Mesenchymal stem cell (in vitro differentiated cells and primary cell): ENCODE measurements around the gene SPTLC1.

Experiments
- DNase-seq: peaks from one replicate; pipeline ENCODE4 v3.0.0-alpha.2; 2013
- H2AFZ ChIP-seq: one replicate; pipeline ENCODE4 v1.6.1; 2013; ENCODE audit warnings: low read depth, mild to moderate bottlenecking, control low read depth, inconsistent platforms, low read length, moderate library complexity
- H2AK5ac ChIP-seq: 2 replicates; pipeline ENCODE4 v1.6.1; 2013; ENCODE audit warnings: low read length, moderate library complexity, mild to moderate bottlenecking, inconsistent platforms; ENCODE audit not compliant: severe bottlenecking
- H2BK120ac ChIP-seq: one replicate; pipeline ENCODE4 v1.6.1; 2013; ENCODE audit warnings: low read depth, mild to moderate bottlenecking, inconsistent platforms, low read length, moderate library complexity
- H2BK12ac ChIP-seq, 2 experiments: one replicate each; pipeline ENCODE4 v1.6.1; 2013; ENCODE audit warnings: inconsistent platforms in 2 of 2, low read length in 2 of 2, mild to moderate bottlenecking in 2 of 2, moderate library complexity in 2 of 2, control low read depth in 1 of 2
- H2BK15ac ChIP-seq: one replicate; pipeline ENCODE4 v1.6.1; 2013; ENCODE audit warnings: mild to moderate bottlenecking, low read depth, inconsistent platforms; ENCODE audit not compliant: poor library complexity, severe bottlenecking
- H2BK5ac ChIP-seq: 2 replicates; pipeline ENCODE4 v1.6.1; 2013; ENCODE audit warnings: low read depth, mild to moderate bottlenecking, low read length, control low read depth, inconsistent platforms; ENCODE audit not compliant: poor library complexity, severe bottlenecking
- H3K14ac ChIP-seq, 2 experiments: one replicate each; pipeline ENCODE4 v1.6.1; 2013; ENCODE audit warnings: inconsistent platforms in 2 of 2, low read length in 2 of 2, control low read depth in 1 of 2, mild to moderate bottlenecking in 1 of 2, moderate library complexity in 1 of 2
- H3K18ac ChIP-seq, 2 experiments: one replicate each; pipeline ENCODE4 v1.6.1; 2013; ENCODE audit warnings: inconsistent platforms in 2 of 2, low read length in 2 of 2, control low read depth in 1 of 2, low read depth in 1 of 2, mild to moderate bottlenecking in 1 of 2
- H3K23ac ChIP-seq, 2 experiments: one replicate each; pipeline ENCODE4 v1.6.1; 2013; ENCODE audit warnings: inconsistent platforms in 2 of 2, low read length in 2 of 2, mild to moderate bottlenecking in 2 of 2, moderate library complexity in 2 of 2, control low read depth in 1 of 2
- H3K27ac ChIP-seq: 2 replicates; pipeline ENCODE4 v1.5.1; 2013; ENCODE audit warnings: mild to moderate bottlenecking, moderate library complexity, low read length, control low read depth, inconsistent platforms; ENCODE audit not compliant: poor library complexity, severe bottlenecking
- H3K27me3 ChIP-seq, 2 experiments: 2 replicates each; pipeline versions ENCODE4 v1.6.1 to v1.7.0; 2013; ENCODE audit warnings: low read length in 2 of 2, mild to moderate bottlenecking in 2 of 2, moderate library complexity in 2 of 2, control low read depth in 1 of 2, inconsistent platforms in 1 of 2; ENCODE audit not compliant: control insufficient read depth in 1 of 2, insufficient read depth in 1 of 2
- H3K36me3 ChIP-seq, 2 experiments: 2 replicates each; pipeline versions ENCODE4 v1.6.1 to v1.7.0; 2013; ENCODE audit warnings: low read length in 2 of 2, control low read depth in 1 of 2, inconsistent platforms in 1 of 2, low read depth in 1 of 2, mild to moderate bottlenecking in 1 of 2; ENCODE audit not compliant: insufficient read depth in 2 of 2, control insufficient read depth in 1 of 2
- H3K4ac ChIP-seq, 2 experiments: one replicate each; pipeline ENCODE4 v1.6.1; 2013; ENCODE audit warnings: inconsistent platforms in 2 of 2, low read length in 2 of 2, mild to moderate bottlenecking in 2 of 2, moderate library complexity in 2 of 2, control low read depth in 1 of 2, low read depth in 1 of 2
- H3K4me1 ChIP-seq: 2 replicates; pipeline ENCODE4 v1.6.1; 2013; ENCODE audit warnings: low read depth, low read length, control low read depth; ENCODE audit not compliant: control insufficient read depth, insufficient read depth
- H3K4me2 ChIP-seq: 2 replicates; pipeline ENCODE4 v1.6.1; 2013; ENCODE audit warnings: low read length, mild to moderate bottlenecking, inconsistent platforms; ENCODE audit not compliant: poor library complexity, severe bottlenecking
- H3K4me3 ChIP-seq, 2 experiments: 2 replicates each; pipeline versions ENCODE4 v1.5.1 to v1.7.0; 2013; ENCODE audit warnings: low read length in 2 of 2, mild to moderate bottlenecking in 2 of 2, control low read depth in 1 of 2, low read depth in 1 of 2; ENCODE audit not compliant: insufficient read depth in 1 of 2
- H3K79me1 ChIP-seq: replicated peaks from 2 replicates; pipeline ENCODE4 v1.6.1; 2013; ENCODE audit warnings: mild to moderate bottlenecking, control low read depth, low read length, inconsistent platforms; ENCODE audit not compliant: poor library complexity, severe bottlenecking
- H3K9ac ChIP-seq: 2 replicates; pipeline ENCODE4 v1.7.0; 2013; ENCODE audit warnings: mild to moderate bottlenecking, low read length, moderate library complexity
- H3K9me3 ChIP-seq: 2 replicates; pipeline ENCODE4 v1.7.0; 2013; ENCODE audit warnings: mild to moderate bottlenecking, low read length; ENCODE audit not compliant: control insufficient read depth
- H4K8ac ChIP-seq: one replicate; pipeline ENCODE4 v1.6.1; 2013; ENCODE audit warnings: inconsistent platforms, mild to moderate bottlenecking, low read length, moderate library complexity
- H4K91ac ChIP-seq: one replicate; pipeline ENCODE4 v1.6.1; 2013; ENCODE audit warnings: mild to moderate bottlenecking, low read length, inconsistent platforms
- WGBS: methylation state at CpG from one replicate; pipeline ENCODE4 v1.1.7; 2013; ENCODE audit warnings: mixed read lengths; 5-methylcytosine and 5-hydroxymethylcytosine counted together

Gene SPTLC1

DNA sequence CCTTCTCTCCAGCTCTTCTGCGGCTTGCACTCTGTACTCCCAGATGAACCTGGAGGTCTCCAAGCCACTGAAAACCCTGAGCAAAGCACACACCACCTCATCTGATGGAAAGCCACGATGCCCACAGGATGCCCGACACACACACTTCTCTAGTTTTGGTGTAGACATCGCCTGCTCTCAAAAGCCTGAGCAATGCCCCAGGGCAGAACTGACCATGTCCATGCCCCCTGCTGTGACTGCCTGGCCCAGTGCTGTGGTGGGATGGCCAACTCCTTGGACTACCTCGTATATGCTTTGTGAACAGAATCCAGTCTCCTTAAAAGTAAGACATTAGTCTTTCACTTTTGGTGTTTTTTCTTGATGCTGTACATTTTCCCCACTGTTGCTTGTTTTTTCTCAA lies 81.2 kb downstream of the SPTLC1 start:
- Histone ChIP-seq H4K8ac (peak overlapping the region; percentile 53), H2BK15ac (no peak overlapping the region), H3K9ac (no peak overlapping the region), H3K79me1 (peaks cover 13% of the 10 kb centered on the region), H2BK12ac (no peak overlapping the region), H2BK120ac (no peak overlapping the region), H3K27ac (no peak overlapping the region), H3K4me2 (no peak overlapping the region), H3K4ac (peak overlapping the region in 1 of 2 experiments; percentile 81), H3K14ac (peak overlapping the region in 1 of 2 experiments; percentile 79), H3K4me3 (no peak overlapping the region), H2AK5ac (no peak overlapping the region), H3K18ac (no peak overlapping the region), H3K36me3 (peaks cover 47 to 81% of the 10 kb centered on the region in 2 experiments), H3K27me3 (no peaks in the 10 kb centered on the region), H2AFZ (no peak overlapping the region), H3K9me3 (no peaks in the 10 kb centered on the region), H3K23ac (no peak overlapping the region), H3K4me1 (peaks cover 3% of the 10 kb centered on the region), H2BK5ac (no peak overlapping the region), H4K91ac (no peak overlapping the region)
- 98% methylated on average over 4 of the region's 5 CpGs for WGBS
- no peak for DNase-seq

DNA sequence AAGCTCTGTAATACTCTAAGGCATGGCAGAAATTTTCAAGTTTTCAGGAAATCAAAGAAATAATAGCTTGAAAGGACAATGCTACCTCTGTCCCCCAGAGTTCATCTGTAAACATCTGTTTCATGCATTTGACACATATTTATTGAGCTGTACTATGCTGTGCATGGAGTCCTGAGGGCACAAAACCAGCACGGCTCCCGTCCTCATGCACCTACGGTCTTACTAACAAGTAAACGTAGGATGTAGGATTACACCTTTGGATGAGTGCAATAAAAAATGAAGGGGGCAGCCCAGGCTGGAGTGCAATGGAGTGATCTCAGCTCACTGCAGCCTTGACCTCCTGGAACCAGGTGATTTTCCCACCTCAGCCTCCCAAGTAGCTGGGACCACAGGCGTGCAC lies 81.9 kb downstream of the SPTLC1 start:
- no peak overlapping the region for H2BK120ac ChIP-seq
- no peaks in the 10 kb centered on the region for H3K27me3 ChIP-seq
- H3K23ac ChIP-seq: no peak overlapping the region
- no peak overlapping the region for H4K8ac ChIP-seq
- peaks cover 43 to 78% of the 10 kb centered on the region in 2 experiments for H3K36me3 ChIP-seq
- H4K91ac ChIP-seq: no peak overlapping the region
- no peak overlapping the region for H3K4me3 ChIP-seq
- DNase-seq: no peak
- H2BK15ac ChIP-seq: no peak overlapping the region
- H3K79me1 ChIP-seq: peaks cover 10% of the 10 kb centered on the region
- H2BK12ac ChIP-seq: no peak overlapping the region
- H3K14ac ChIP-seq: no peak overlapping the region
- H3K4me2 ChIP-seq: no peak overlapping the region
- no peaks in the 10 kb centered on the region for H3K4me1 ChIP-seq
- 100% methylated on average over 5 of the region's 5 CpGs for WGBS
- H3K4ac ChIP-seq: no peak overlapping the region
- H3K27ac ChIP-seq: no peak overlapping the region
- no peak overlapping the region for H2AK5ac ChIP-seq
- H2AFZ ChIP-seq: no peak overlapping the region
- H3K9me3 ChIP-seq: no peaks in the 10 kb centered on the region
- no peak overlapping the region for H3K18ac ChIP-seq
- H3K9ac ChIP-seq: no peak overlapping the region
- no peak overlapping the region for H2BK5ac ChIP-seq

DNA sequence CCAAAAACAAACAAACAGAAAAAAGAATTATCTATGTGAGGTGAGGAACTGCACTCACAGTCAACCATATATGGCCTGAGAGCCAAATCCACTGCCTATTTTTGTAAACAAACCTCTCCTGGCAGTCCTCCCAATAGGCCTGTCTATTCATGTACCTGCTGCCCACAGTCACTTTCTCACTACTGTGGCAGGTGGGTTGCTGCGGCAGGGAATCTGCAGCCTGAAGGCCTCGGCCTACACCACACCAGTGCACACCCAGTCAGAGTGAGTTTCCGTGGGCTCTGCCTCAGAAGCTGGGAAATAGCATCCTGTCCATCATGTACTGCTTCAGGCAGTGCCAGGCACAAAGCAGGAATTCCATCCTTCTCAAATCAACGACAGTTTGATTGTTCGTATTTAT lies 82.3 kb downstream of the SPTLC1 start:
- no peak overlapping the region for H2AFZ ChIP-seq
- no peak overlapping the region for H2BK12ac ChIP-seq
- peaks cover 9% of the 10 kb centered on the region for H3K79me1 ChIP-seq
- peaks cover 41 to 78% of the 10 kb centered on the region in 2 experiments for H3K36me3 ChIP-seq
- no peak overlapping the region for H3K27ac ChIP-seq
- H3K14ac ChIP-seq: no peak overlapping the region
- WGBS: 97% methylated on average over 3 of the region's 5 CpGs
- H3K27me3 ChIP-seq: no peaks in the 10 kb centered on the region
- no peaks in the 10 kb centered on the region for H3K9me3 ChIP-seq
- no peak overlapping the region for H2BK15ac ChIP-seq
- H3K4ac ChIP-seq: no peak overlapping the region
- H2AK5ac ChIP-seq: no peak overlapping the region
- DNase-seq: no peak
- H3K4me3 ChIP-seq: no peak overlapping the region
- no peaks in the 10 kb centered on the region for H3K4me1 ChIP-seq
- H2BK120ac ChIP-seq: no peak overlapping the region
- H2BK5ac ChIP-seq: no peak overlapping the region
- H4K8ac ChIP-seq: no peak overlapping the region
- no peak overlapping the region for H4K91ac ChIP-seq
- H3K23ac ChIP-seq: no peak overlapping the region
- no peak overlapping the region for H3K4me2 ChIP-seq
- no peak overlapping the region for H3K9ac ChIP-seq
- H3K18ac ChIP-seq: no peak overlapping the region

DNA sequence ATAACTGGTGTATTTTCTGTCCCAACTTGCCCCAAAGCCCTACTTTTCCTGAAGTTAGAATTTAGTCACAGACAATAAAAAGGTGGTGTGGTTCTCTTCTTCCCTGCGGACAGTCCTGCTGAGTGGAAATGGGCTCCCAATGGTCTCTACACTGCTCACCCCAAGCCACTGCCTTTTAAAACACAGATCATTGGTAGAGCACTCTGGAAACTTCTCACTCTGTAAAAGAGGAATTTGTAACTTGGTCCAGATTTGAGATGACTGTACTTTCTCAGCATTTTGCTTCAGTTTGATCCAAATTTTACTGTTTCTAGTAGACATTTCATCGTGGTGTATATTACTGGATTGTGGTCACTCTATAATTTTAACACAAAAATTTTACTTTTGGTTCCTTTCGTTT lies 84.8 kb downstream of the SPTLC1 start:
- H3K4me2 ChIP-seq: no peak overlapping the region
- H2BK15ac ChIP-seq: no peak overlapping the region
- no peak overlapping the region for H2BK12ac ChIP-seq
- H3K79me1 ChIP-seq: peaks cover 9% of the 10 kb centered on the region
- H3K9me3 ChIP-seq: no peaks in the 10 kb centered on the region
- H3K4me1 ChIP-seq: no peaks in the 10 kb centered on the region
- H3K9ac ChIP-seq: no peak overlapping the region
- no peak overlapping the region for H3K18ac ChIP-seq
- H3K27me3 ChIP-seq: no peaks in the 10 kb centered on the region
- no peak overlapping the region for H4K8ac ChIP-seq
- no peak for DNase-seq
- H2AFZ ChIP-seq: no peak overlapping the region
- no peak overlapping the region for H3K4me3 ChIP-seq
- WGBS: 100% methylated on average over 1 of the region's 3 CpGs
- H2BK5ac ChIP-seq: no peak overlapping the region
- H4K91ac ChIP-seq: no peak overlapping the region
- H2BK120ac ChIP-seq: no peak overlapping the region
- no peak overlapping the region for H3K14ac ChIP-seq
- H3K23ac ChIP-seq: no peak overlapping the region
- H2AK5ac ChIP-seq: no peak overlapping the region
- H3K27ac ChIP-seq: no peak overlapping the region
- H3K36me3 ChIP-seq: peaks cover 33 to 63% of the 10 kb centered on the region in 2 experiments
- no peak overlapping the region for H3K4ac ChIP-seq
